HCT116 (cell line): ENCODE data around the gene HSPB1. TPM values are rescaled to one million over a fixed set of nuclear protein-coding genes. Genes with fewer than 3 reads are reported as not detected.

Experiments
- ATAC-seq: fragments of 200-7000 bp; cut with Tn5 transposase; 2 replicates; pipeline ENCODE4 v1.9.1; 2020; ENCODE audit warnings: mild to moderate bottlenecking, moderate library complexity
- BruUV-seq: library from RNA; stranded (reverse); fragments of 400-500 nt; replicated peaks from 2 replicates; lab custom pipeline; 2021; lab: Mats Ljungman, UMichigan
- CTCF ChIA-PET: fragments of 300-600 bp; sonication (Branson Sonifier 250); formaldehyde crosslinking; loops from one replicate; lab custom pipeline; 2021; ENCODE audit warnings: antibody characterized with exemption; lab: Charles Lee
- POLR2A ChIA-PET: fragments of 300-600, 350-600 bp; sonication (Branson Sonifier 250); formaldehyde crosslinking; loops from one replicate; lab custom pipeline; 2021; ENCODE audit warnings: antibody characterized with exemption; lab: Charles Lee
- RAD21 ChIA-PET, 2 experiments: fragments of 300-600 bp; sonication (Branson Sonifier 250); formaldehyde crosslinking; loops; one replicate each; lab custom pipeline; 2023; ENCODE audit warnings: low total read pairs in 2 of 2; ENCODE audit not compliant: uncharacterized antibody in 2 of 2, unreplicated experiment in 2 of 2, low non-redundant PET in 1 of 2; lab: Charles Lee
- DNase-seq: peaks from one replicate; pipeline ENCODE4 v3.0.0-alpha.2; 2010; ENCODE audit warnings: low read depth, low spot score
- H2AFZ ChIP-seq: fragments of 200-600 bp; shearing (Covaris generic), sonication (generic); 2 replicates; pipeline ENCODE4 v1.6.1; 2017; ENCODE audit warnings: low read depth, mixed run types, mixed read lengths, antibody characterized with exemption, low read length; ENCODE audit not compliant: poor library complexity, severe bottlenecking
- H3K27ac ChIP-seq: 2 replicates; pipeline ENCODE4 v1.5.1; 2012; ENCODE audit warnings: low read depth, low read length
- H3K27me3 ChIP-seq: fragments of 200-600 bp; sonication (generic); 2 replicates; pipeline ENCODE4 v1.6.1; 2016; ENCODE audit warnings: mixed run types, low read length, mixed read lengths; ENCODE audit not compliant: insufficient read depth
- H3K36me3 ChIP-seq, 2 experiments: fragments of 200-500 bp in 1 of 2; fragments of 200-600 bp in 1 of 2; sonication (Bioruptor generic) in 1 of 2; sonication (generic) in 1 of 2; 2 replicates each; pipeline versions ENCODE4 v1.5.1 to v1.6.1; 2014 to 2016; ENCODE audit warnings: low read length in 2 of 2, inconsistent platforms in 1 of 2, mixed read lengths in 1 of 2, mixed run types in 1 of 2; ENCODE audit not compliant: insufficient read depth in 2 of 2, control insufficient read depth in 1 of 2
- H3K4me1 ChIP-seq, 2 experiments: fragments of 200-600 bp in 1 of 2; sonication (generic) in 1 of 2; 2 replicates each; pipeline versions ENCODE4 v1.5.1 to v1.6.1; 2012 to 2017; ENCODE audit warnings: low read length in 2 of 2, inconsistent platforms in 1 of 2, mild to moderate bottlenecking in 1 of 2, mixed read lengths in 1 of 2, mixed run types in 1 of 2, moderate library complexity in 1 of 2; ENCODE audit not compliant: insufficient read depth in 2 of 2, control insufficient read depth in 1 of 2
- H3K4me2 ChIP-seq: fragments of 200-600 bp; sonication (generic); 2 replicates; pipeline ENCODE4 v1.6.1; 2017; ENCODE audit warnings: mixed run types, low read length, mixed read lengths
- H3K4me3 ChIP-seq, 2 experiments: fragments of 200-600 bp in 1 of 2; sonication (generic) in 1 of 2; replicated peaks in 1 of 2; 2 replicates each; pipeline ENCODE4 v1.5.1; 2011 to 2016; ENCODE audit warnings: low read length in 2 of 2, control low read depth in 1 of 2, low read depth in 1 of 2, mild to moderate bottlenecking in 1 of 2, mixed read lengths in 1 of 2, mixed run types in 1 of 2
- H3K79me2 ChIP-seq: fragments of 200-600 bp; sonication (generic); 2 replicates; pipeline ENCODE4 v1.6.1; 2017; ENCODE audit warnings: mild to moderate bottlenecking, mixed run types, low read length, moderate library complexity, mixed read lengths; ENCODE audit not compliant: insufficient read depth
- H3K9ac ChIP-seq: fragments of 200-600 bp; sonication (generic); 2 replicates; pipeline ENCODE4 v1.6.1; 2016; ENCODE audit warnings: low read length, mixed read lengths
- H3K9me2 ChIP-seq: fragments of 200-600 bp; sonication (generic), shearing (Covaris generic); 2 replicates; pipeline ENCODE4 v1.6.1; 2017; ENCODE audit warnings: mixed run types, mild to moderate bottlenecking, moderate library complexity; ENCODE audit not compliant: insufficient read depth
- H3K9me3 ChIP-seq, 2 experiments: fragments of 200-500 bp in 1 of 2; fragments of 200-600 bp in 1 of 2; sonication (Bioruptor generic) in 1 of 2; sonication (generic) in 1 of 2; 2 replicates each; pipeline ENCODE4 v1.6.1; 2014 to 2017; ENCODE audit warnings: low read length in 2 of 2, mixed read lengths in 2 of 2, inconsistent platforms in 1 of 2, low read depth in 1 of 2, mild to moderate bottlenecking in 1 of 2, mixed run types in 1 of 2, moderate library complexity in 1 of 2; ENCODE audit not compliant: control insufficient read depth in 1 of 2, insufficient read depth in 1 of 2
- H4K20me1 ChIP-seq: fragments of 200-600 bp; sonication (generic), shearing (Covaris generic); 2 replicates; pipeline ENCODE4 v1.6.1; 2017; ENCODE audit warnings: mixed run types, mild to moderate bottlenecking, moderate library complexity; ENCODE audit not compliant: insufficient read depth
- CBX3 ChIP-seq: IDR thresholded peaks from 2 replicates; pipeline ENCODE4 v1.6.1; 2012; ENCODE audit warnings: low read depth
- CTCF ChIP-seq, 3 experiments: fragments of 200-600 bp in 1 of 3; sonication (generic) in 1 of 3; IDR thresholded peaks in 2 of 3; conservative IDR thresholded peaks in 1 of 3; 2 replicates each; pipeline ENCODE4 v1.5.1; 2012 to 2017; ENCODE audit warnings: low read depth in 2 of 3, low read length in 2 of 3, antibody characterized with exemption in 1 of 3, borderline replicate concordance in 1 of 3, control low read depth in 1 of 3, mild to moderate bottlenecking in 1 of 3, mixed read lengths in 1 of 3, mixed run types in 1 of 3, moderate library complexity in 1 of 3; ENCODE audit not compliant: insufficient read depth in 1 of 3
- EGR1 ChIP-seq: IDR thresholded peaks from 2 replicates; pipeline ENCODE4 v1.6.1; 2012; ENCODE audit warnings: low read depth
- ELF1 ChIP-seq: IDR thresholded peaks from 2 replicates; pipeline ENCODE4 v1.6.1; 2012; ENCODE audit warnings: low read depth, borderline replicate concordance
- FOSL1 ChIP-seq: IDR thresholded peaks from 2 replicates; pipeline ENCODE4 v1.6.1; 2012; ENCODE audit warnings: low read depth
- JUND ChIP-seq: IDR thresholded peaks from 2 replicates; pipeline ENCODE4 v1.6.1; 2012
- MAX ChIP-seq: IDR thresholded peaks from 2 replicates; pipeline ENCODE4 v1.6.1; 2012
- POLR2A ChIP-seq: IDR thresholded peaks from 2 replicates; pipeline ENCODE4 v1.7.0; 2011; ENCODE audit warnings: borderline replicate concordance; ENCODE audit not compliant: insufficient read depth, insufficient read length; ENCODE audit errors: extremely low read depth
- RAD21 ChIP-seq: IDR thresholded peaks from 2 replicates; pipeline ENCODE4 v1.6.1; 2012; ENCODE audit warnings: low read depth, mild to moderate bottlenecking
- REST ChIP-seq: IDR thresholded peaks from 2 replicates; pipeline ENCODE4 v1.6.1; 2012; ENCODE audit warnings: low read depth
- SP1 ChIP-seq: IDR thresholded peaks from 2 replicates; pipeline ENCODE4 v1.6.1; 2012; ENCODE audit warnings: low read depth
- SRF ChIP-seq: IDR thresholded peaks from 2 replicates; pipeline ENCODE4 v1.6.1; 2012; ENCODE audit warnings: low read depth
- YY1 ChIP-seq: IDR thresholded peaks from 2 replicates; pipeline ENCODE4 v1.6.1; 2011; ENCODE audit warnings: low read length, low read depth, moderate library complexity, mild to moderate bottlenecking; ENCODE audit not compliant: insufficient replicate concordance; ENCODE audit errors: extremely low read depth
- ZFX ChIP-seq: fragments of 450-650 bp; IDR thresholded peaks from 2 replicates; pipeline ENCODE4 v1.6.1; 2017
- ZNF274 ChIP-seq: fragments of 200-500 bp; sonication (Bioruptor generic); IDR thresholded peaks from 2 replicates; pipeline ENCODE4 v1.6.1; 2014; ENCODE audit warnings: mild to moderate bottlenecking, low read depth, low read length, inconsistent platforms
- intact Hi-C: fragments of 100-400 bp; cut with micrococcal nuclease; formaldehyde crosslinking; loops from 2 replicates; pipeline ENCODE4 v1.10.0; 2022
- total RNA-seq: library from RNA; stranded (reverse); gene quantifications from one replicate; pipeline ENCODE4 v1.2.1, GENCODE V29; 2021; ENCODE audit not compliant: unreplicated experiment

Gene HSPB1
- total RNA-seq, 1 experiment from 2014 or later, result 524 TPM

GRCh38 chr7:76318488-76319353 lies 16.2 kb downstream of the HSPB1 start (continued):
- TF ChIP-seq ZFX, result no peak
- no peak for TF ChIP-seq REST

- no peak overlapping the region for H3K9ac ChIP-seq
- no peak overlapping the region for H2AFZ ChIP-seq
- TF ChIP-seq CBX3 (no peak), JUND (no peak), RAD21 (no peak), ELF1 (no peak), ZFX (no peak), POLR2A (no peak), CTCF (IDR thresholded peaks at IDR 0.05 in 2 of 3, conservative IDR thresholded peaks at IDR 0.05 in 1 of 3; ENCODE audit: borderline replicate concordance in 1 of 3, insufficient read depth in 1 of 3, low read depth in 2 of 3, low read length in 2 of 3) (no peak), MAX (no peak), REST (no peak), SRF (no peak), SP1 (no peak), EGR1 (no peak), ZNF274 (no peak), FOSL1 (no peak), YY1 (no peak)
These were observed 22.6 kb downstream of the HSPB1 start for GRCh38 chr7:76325092-76325491.

More at GRCh38 chr7:76325092-76325491, 22.6 kb downstream of the HSPB1 start:
- Histone ChIP-seq H3K9me3 (no peaks in the 10 kb centered on the region), H3K4me3 (no peak overlapping the region), H3K27ac (no peak overlapping the region), H3K4me1 (peaks cover 1 to 2% of the 10 kb centered on the region in 2 experiments; a peak in 2 of 4 replicates), H3K4me2 (no peak overlapping the region), H4K20me1 (peaks cover 23% of the 10 kb centered on the region; the same call in 1 of the 2 replicates), H3K9me2 (no peaks in the 10 kb centered on the region), H3K79me2 (peaks cover 79% of the 10 kb centered on the region), H3K27me3 (no peaks in the 10 kb centered on the region), H3K36me3 (peaks cover 24 to 48% of the 10 kb centered on the region in 2 experiments)
- POLR2A ChIA-PET, result interaction anchor here (0.7 kb wide), 1 partner anchor 61 kb away, joined by 3 read pairs; no protein-coding TSS in a partner anchor
- RAD21 ChIA-PET, result no interaction called here
- DNase-seq (no peak), ATAC-seq (no peak)
- intact Hi-C loops, result no loop called here
- CTCF ChIA-PET, result interaction anchor here (1.2 kb wide), 1 partner anchor 11 kb away, joined by 3 read pairs; no protein-coding TSS in a partner anchor
- BruUV-seq, result no TSS peak
